Measurements from ENCODE around the gene ZNF710. TPM values are rescaled to one million over a fixed set of nuclear protein-coding genes. Genes with fewer than 3 reads are reported as not detected.

ZNF710 gene
- total and polyA plus RNA-seq, 2 donors (not counting 3 experiments of a cell fraction or from before 2014, with no cell fraction given): 8.9 to 32.4 TPM

GRCh38 chr15:90024406-90024805, 23.3 kb downstream of the ZNF710 start:
- Histone ChIP-seq H3K4me3 (replicated peaks in 1 of 3; ENCODE audit: insufficient read depth in 1 of 3, low read depth in 1 of 3, low read length in 3 of 3) (no peak overlapping the region), H3K9ac (replicated peaks; ENCODE audit: extremely low read depth, insufficient read depth, low read length) (no peak overlapping the region), H3K36me3 (ENCODE audit: control insufficient read depth in 2 of 2, extremely low read depth in 1 of 2, insufficient read depth in 2 of 2, low read length in 2 of 2) (no peaks in the 10 kb centered on the region), H2AFZ (ENCODE audit: low read depth, low read length) (no peak overlapping the region), H4K20me1 (replicated peaks; ENCODE audit: control insufficient read depth, extremely low read depth, insufficient read depth, low read length) (no peaks in the 10 kb centered on the region), H3K79me2 (ENCODE audit: control insufficient read depth, insufficient read depth, low read length) (peaks cover 34% of the 10 kb centered on the region), H3K27ac (ENCODE audit: insufficient read depth, low read depth, low read length) (no peak overlapping the region), H3K4me1 (ENCODE audit: control insufficient read depth, extremely low read depth, insufficient read depth, low read length) (peaks cover 13% of the 10 kb centered on the region), H3K27me3 (ENCODE audit: control insufficient read depth in 2 of 2, insufficient read depth in 2 of 2, low read length in 2 of 2) (no peaks in the 10 kb centered on the region), H3K9me1 (replicated peaks; ENCODE audit: control insufficient read depth, extremely low read depth, insufficient read depth, low read length) (no peaks in the 10 kb centered on the region), H3K4me2 (ENCODE audit: insufficient read depth, low read length) (no peak overlapping the region), H3K9me3 (replicated peaks; ENCODE audit: control insufficient read depth, insufficient read depth, low read length) (no peaks in the 10 kb centered on the region)
- no peak for FAIRE-seq
- CTCF ChIA-PET: interaction anchor here (1.1 kb wide), 1 partner anchor 22 kb away, joined by 3 read pairs; no protein-coding TSS in a partner anchor
- POLR2A ChIA-PET: no interaction called here
- BruUV-seq (replicated peaks): no TSS peak
- TF ChIP-seq CTCF (IDR thresholded peaks at IDR 0.05; ENCODE audit: extremely low read depth in 1 of 2, insufficient read depth in 1 of 2, low read depth in 1 of 2, low read length in 2 of 2) (no peak), FOS (IDR thresholded peaks at IDR 0.05; ENCODE audit: borderline replicate concordance, insufficient read depth, low read length) (no peak), JUN (IDR thresholded peaks at IDR 0.05; ENCODE audit: borderline replicate concordance, insufficient read depth, insufficient read length, low read depth) (no peak), POLR2A (IDR thresholded peaks at IDR 0.05; ENCODE audit: low read depth, low read length) (no peak)
- DNase-seq (ENCODE audit: low read depth, low spot score): no peak
- dilution Hi-C loops (cut with MboI; ENCODE audit: extremely low pct_ligation_motif_present, low sequenced_read_pairs) (no loop called here), intact Hi-C loops (cut with micrococcal nuclease) (no loop called here)

GRCh38 chr15:90025489-90026033, 24.4 kb downstream of the ZNF710 start:
- CTCF ChIA-PET: interaction anchor here (1.1 to 1.4 kb wide), 2 partner anchors 12 to 23 kb away, joined by 3 read pairs; no protein-coding TSS in a partner anchor
- Histone ChIP-seq H3K27me3 (ENCODE audit: control insufficient read depth in 2 of 2, insufficient read depth in 2 of 2, low read length in 2 of 2) (no peaks in the 10 kb centered on the region), H3K9me1 (replicated peaks; ENCODE audit: control insufficient read depth, extremely low read depth, insufficient read depth, low read length) (no peaks in the 10 kb centered on the region), H3K36me3 (ENCODE audit: control insufficient read depth in 2 of 2, extremely low read depth in 1 of 2, insufficient read depth in 2 of 2, low read length in 2 of 2) (no peaks in the 10 kb centered on the region), H3K4me3 (replicated peaks in 1 of 3; ENCODE audit: insufficient read depth in 1 of 3, low read depth in 1 of 3, low read length in 3 of 3) (no peak overlapping the region), H3K4me2 (ENCODE audit: insufficient read depth, low read length) (no peak overlapping the region), H3K9me3 (replicated peaks; ENCODE audit: control insufficient read depth, insufficient read depth, low read length) (no peaks in the 10 kb centered on the region), H3K4me1 (ENCODE audit: control insufficient read depth, extremely low read depth, insufficient read depth, low read length) (peaks cover 1% of the 10 kb centered on the region), H3K79me2 (ENCODE audit: control insufficient read depth, insufficient read depth, low read length) (peaks cover 30% of the 10 kb centered on the region), H3K27ac (ENCODE audit: insufficient read depth, low read depth, low read length) (no peak overlapping the region), H4K20me1 (replicated peaks; ENCODE audit: control insufficient read depth, extremely low read depth, insufficient read depth, low read length) (no peaks in the 10 kb centered on the region), H2AFZ (ENCODE audit: low read depth, low read length) (no peak overlapping the region), H3K9ac (replicated peaks; ENCODE audit: extremely low read depth, insufficient read depth, low read length) (no peak overlapping the region)
- FAIRE-seq (no peak), DNase-seq (ENCODE audit: low read depth, low spot score) (no peak)
- dilution Hi-C loops (cut with MboI; ENCODE audit: extremely low pct_ligation_motif_present, low sequenced_read_pairs) (no loop called here), intact Hi-C loops (cut with micrococcal nuclease) (no loop called here)
- POLR2A ChIA-PET: no interaction called here
- no peak for TF ChIP-seq CTCF (IDR thresholded peaks at IDR 0.05; ENCODE audit: extremely low read depth in 1 of 2, insufficient read depth in 1 of 2, low read depth in 1 of 2, low read length in 2 of 2)
- no peak for TF ChIP-seq POLR2A (IDR thresholded peaks at IDR 0.05; ENCODE audit: low read depth, low read length)
- no peak for TF ChIP-seq POLR2AphosphoS5 (IDR thresholded peaks at IDR 0.05; ENCODE audit: insufficient read depth, low read depth, low read length)
- no peak for TF ChIP-seq FOS (IDR thresholded peaks at IDR 0.05; ENCODE audit: borderline replicate concordance, insufficient read depth, low read length)
- BruUV-seq (replicated peaks): no TSS peak
